Choroid plexus epithelial cell (primary cell): Measurements from ENCODE around the gene GXYLT2.
"Not testable (repeated sequence)": the region's sequence is repeated elsewhere in the genome, so short reads cannot be mapped to it uniquely, and the experiment has no call there.

Experiments
- DNase-seq: peaks from one replicate; pipeline ENCODE4 v3.0.0-alpha.2; 2010; ENCODE audit warnings: low read depth
- H3K4me3 ChIP-seq: 2 replicates; pipeline ENCODE4 v1.5.1; 2011; ENCODE audit warnings: low read depth, mild to moderate bottlenecking, control low read depth, low read length, moderate library complexity
- TF ChIP-seq, protein P1 (sequence below): conservative IDR thresholded peaks from 2 replicates; pipeline ENCODE4 v1.5.1; 2011; ENCODE audit warnings: low read depth, mild to moderate bottlenecking, control low read depth, inconsistent platforms, low read length, moderate library complexity

GXYLT2 gene

DNA sequence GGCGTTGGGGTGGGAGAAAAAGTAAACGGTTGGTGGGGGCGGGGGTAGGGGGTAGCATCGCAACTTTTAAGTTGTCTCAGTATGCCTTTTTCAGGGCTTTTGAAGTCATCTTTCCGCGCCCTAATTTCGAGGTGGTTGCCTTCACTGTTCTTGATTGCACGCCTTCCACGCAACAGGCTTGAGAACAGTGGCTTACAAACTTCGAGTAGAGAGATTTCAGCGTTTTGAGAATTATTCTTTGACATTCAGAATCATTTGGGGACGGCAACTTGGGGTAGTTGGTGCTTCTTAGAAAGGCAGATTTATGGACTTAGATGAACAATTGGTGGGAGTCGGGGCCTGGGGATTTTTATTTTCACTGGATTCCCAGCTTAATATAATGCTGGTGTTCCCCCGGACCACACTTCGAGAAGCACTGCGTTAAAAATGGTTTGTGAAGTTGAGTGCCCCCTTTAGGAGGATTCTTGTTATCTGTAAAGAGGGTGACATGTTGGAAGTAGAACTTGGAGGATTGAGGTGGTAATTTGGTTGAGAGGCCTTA lies 109.6 kb downstream of the GXYLT2 start:
- TF ChIP-seq, protein P1, sequence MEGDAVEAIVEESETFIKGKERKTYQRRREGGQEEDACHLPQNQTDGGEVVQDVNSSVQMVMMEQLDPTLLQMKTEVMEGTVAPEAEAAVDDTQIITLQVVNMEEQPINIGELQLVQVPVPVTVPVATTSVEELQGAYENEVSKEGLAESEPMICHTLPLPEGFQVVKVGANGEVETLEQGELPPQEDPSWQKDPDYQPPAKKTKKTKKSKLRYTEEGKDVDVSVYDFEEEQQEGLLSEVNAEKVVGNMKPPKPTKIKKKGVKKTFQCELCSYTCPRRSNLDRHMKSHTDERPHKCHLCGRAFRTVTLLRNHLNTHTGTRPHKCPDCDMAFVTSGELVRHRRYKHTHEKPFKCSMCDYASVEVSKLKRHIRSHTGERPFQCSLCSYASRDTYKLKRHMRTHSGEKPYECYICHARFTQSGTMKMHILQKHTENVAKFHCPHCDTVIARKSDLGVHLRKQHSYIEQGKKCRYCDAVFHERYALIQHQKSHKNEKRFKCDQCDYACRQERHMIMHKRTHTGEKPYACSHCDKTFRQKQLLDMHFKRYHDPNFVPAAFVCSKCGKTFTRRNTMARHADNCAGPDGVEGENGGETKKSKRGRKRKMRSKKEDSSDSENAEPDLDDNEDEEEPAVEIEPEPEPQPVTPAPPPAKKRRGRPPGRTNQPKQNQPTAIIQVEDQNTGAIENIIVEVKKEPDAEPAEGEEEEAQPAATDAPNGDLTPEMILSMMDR = peak; percentile 66
- peak overlapping the region; percentile 92 for H3K4me3 ChIP-seq
- peak; percentile 78 for DNase-seq

DNA sequence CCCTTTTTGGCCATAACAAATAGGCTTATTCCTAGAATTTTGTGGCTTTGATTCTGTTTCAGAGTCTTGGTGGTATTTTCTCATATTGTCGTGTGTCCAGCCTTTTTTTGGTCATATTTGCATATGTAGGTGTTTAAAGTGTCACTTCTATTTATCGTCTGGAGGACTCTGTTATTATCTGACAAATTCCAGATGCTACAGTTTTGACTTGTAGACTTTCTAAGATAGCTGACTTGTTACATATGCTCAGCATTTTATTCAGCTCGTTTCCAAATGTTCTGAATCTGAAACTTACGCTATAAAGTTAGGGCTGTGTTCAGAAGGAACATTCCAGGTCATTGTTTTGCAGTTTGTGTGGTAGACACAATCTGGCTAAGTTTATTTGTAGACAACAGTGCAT lies 110.6 kb downstream of the GXYLT2 start:
- TF ChIP-seq, protein P1 = no peak
- peak; percentile 13 for DNase-seq
- H3K4me3 ChIP-seq = peak overlapping the region; percentile 92

DNA sequence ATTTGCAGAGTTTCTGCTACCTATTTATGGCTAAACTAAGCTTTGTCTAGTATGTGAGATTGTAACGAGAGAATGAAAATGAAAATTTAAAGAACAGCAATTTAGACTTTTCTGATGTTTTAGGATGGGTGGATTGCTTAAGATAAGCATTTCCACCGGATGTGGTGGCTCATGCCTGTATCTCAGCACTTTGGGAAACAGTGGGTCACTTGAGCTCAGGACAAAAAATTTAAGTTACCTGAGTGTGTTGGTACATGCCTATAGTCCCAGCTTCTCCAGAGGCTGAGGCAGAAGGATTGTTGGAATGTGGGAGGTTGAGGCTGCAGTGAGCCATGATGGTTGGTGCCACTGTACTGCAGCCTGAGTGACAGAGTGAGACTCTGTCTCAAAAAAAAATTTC lies 112.1 kb downstream of the GXYLT2 start:
- TF ChIP-seq, protein P1 = no peak
- peak; percentile 13 for DNase-seq
- peak overlapping the region; percentile 24 for H3K4me3 ChIP-seq

DNA sequence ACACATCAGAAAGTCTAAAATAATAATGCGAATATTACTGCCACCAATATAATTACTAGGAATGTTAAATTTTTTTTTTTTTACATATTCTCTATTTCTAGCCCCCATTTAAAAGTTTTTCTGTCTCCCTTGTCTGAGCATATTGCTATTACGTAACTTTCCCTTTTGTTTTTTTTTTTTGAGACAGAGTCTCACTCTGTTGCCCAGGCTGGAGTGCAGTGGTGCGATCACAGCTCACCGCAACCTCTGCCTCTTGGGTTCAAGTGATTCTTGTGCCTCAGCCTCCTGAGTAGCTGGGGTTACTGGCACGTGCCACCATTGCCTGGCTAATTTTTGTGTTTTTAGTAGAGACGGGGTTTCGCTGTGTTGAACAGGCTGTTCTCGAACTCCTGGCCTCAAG lies 115.2 kb downstream of the GXYLT2 start:
- DNase-seq, H3K4me3 ChIP-seq: not testable (repeated sequence)

DNA sequence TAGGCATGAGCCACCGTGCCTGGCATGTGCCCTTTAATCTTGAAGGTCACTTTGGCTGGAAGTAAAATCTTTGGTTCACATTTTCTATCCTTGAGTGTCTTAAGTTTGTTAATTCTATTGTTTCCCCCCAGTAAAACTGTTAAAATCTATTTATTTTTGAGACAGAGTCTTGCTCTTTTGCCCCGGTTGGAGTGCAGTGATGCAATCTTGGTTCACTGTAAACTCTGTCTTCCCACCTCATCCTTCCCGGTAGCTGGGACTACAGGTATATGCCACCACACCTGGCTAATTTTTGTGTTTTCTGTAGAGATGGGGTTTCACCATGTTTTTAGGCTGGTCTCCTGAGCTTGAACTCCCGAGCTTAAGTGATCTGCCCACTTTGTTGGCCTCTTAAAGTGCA lies 116.5 kb downstream of the GXYLT2 start:
- TF ChIP-seq, protein P1 = no peak
- no peak for DNase-seq
- H3K4me3 ChIP-seq = no peak overlapping the region

DNA sequence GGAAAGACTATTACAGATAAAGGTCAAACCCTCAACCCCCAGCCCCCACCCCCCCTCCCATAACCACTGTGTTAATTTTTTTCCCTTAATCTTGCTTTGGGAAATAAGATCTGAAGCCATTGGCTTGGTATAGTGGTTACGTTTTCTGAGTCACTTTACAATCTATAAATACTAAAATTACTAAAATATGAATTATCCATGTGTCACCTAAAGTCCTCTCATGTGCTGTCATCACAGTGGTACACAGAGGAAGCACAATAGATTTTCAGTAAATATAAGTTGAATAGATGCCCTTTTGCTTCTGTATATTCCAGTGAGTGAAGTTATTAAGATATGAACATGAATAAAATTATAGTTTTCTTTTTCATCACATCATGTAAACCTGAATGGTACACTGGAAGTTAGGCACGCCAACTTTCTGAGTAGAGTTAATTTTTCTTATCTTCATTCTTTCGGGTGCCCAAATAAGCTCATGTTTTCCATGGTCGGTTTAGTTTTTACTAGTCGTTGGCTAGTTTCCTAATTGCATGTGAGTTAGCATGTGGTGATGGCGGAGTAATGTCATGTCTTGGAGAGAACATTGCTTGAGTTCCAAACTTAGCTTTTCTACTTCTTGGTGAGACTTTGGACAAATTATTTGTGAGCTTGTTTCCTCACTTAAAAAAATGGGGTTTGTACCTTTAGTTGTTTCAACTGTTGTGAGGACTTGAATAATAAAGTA lies 120.3 kb downstream of the GXYLT2 start:
- no peak overlapping the region for H3K4me3 ChIP-seq
- no peak for DNase-seq
- TF ChIP-seq, protein P1 = no peak

DNA sequence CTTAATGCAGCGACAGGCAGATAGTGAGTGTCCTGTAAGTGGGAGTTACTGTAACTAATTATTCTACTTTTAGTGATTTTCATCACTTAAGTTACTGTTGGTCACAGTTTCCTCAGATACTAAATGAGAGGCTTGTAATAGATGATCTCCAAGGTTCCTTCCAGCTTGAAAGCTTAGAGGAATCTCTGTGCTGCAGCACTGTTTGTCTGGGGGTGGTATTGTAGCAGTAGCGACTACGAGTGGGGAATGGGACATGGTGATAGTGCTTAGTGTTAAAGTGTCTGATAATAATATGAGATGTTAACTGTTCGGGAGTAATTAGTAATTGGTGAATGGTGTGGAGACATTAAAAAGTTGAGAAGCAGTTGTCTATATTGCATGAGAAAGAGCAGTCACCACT lies 121.2 kb downstream of the GXYLT2 start:
- TF ChIP-seq, protein P1 = no peak
- no peak for DNase-seq
- H3K4me3 ChIP-seq = no peak overlapping the region
